ENCODE results near the gene BTRC. TPM values are rescaled to one million over a fixed set of nuclear protein-coding genes. Genes with fewer than 3 reads are reported as not detected.

The BTRC gene
- total RNA-seq, 1 donor from 2014 or later, result 12.1 TPM

DNA sequence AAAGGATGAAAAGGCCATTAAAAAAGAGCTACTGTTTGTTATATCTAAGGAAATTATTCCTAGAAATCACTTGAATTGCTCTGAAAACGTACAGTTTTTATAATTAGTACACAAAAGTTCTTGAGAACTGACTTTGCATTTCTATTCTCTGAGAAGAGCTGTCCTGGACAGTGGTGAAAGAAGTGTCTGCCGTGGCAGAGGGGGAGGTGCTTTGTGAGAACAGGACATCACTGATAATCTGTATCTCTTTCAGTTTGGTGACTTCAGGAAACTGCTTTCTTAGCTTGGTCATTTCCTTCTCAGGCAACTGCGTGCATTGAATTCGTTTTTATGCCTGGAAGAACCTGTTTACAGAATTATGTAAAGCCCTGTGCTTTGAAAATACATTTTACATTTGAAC lies 182.0 kb downstream of the BTRC start:
- DNase-seq, result no peak

DNA sequence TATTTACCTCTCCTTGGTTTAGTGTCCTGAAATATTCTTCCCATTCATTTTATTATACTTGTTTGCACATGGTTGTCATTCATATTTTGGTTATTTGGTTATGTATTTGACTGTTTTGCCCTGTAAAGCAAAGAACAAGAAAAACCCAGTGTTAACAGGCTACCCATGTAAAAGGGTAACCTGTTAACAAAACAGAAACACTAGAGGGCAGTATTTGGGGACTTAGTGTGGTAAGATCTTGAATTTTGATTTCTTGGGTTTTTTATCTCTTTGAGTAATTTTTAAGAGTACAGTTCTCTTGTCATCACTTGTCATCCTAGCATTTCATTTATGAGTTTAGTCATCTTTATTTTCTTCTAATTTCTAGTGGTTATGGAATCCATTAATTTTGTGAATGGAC lies 182.8 kb downstream of the BTRC start:
- no peak for DNase-seq

DNA sequence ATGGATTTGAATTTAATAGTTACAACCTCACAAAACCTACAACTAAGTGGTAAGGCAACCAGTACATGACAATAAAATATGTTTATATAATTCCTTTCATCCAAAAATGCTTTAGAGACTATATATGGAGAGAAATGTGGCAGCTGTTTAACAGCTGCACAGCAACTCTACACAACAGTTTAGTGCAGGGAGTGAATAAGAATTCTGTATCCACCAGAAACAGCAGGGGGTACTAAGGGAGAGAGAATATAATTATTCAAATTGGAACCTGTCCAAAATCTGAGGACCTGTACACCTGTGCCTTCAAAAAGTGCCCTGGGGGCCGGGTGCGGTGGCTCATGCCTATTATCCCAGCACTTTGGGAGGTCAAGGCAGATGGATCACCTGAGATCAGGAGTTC lies 184.5 kb downstream of the BTRC start:
- no peak for DNase-seq

DNA sequence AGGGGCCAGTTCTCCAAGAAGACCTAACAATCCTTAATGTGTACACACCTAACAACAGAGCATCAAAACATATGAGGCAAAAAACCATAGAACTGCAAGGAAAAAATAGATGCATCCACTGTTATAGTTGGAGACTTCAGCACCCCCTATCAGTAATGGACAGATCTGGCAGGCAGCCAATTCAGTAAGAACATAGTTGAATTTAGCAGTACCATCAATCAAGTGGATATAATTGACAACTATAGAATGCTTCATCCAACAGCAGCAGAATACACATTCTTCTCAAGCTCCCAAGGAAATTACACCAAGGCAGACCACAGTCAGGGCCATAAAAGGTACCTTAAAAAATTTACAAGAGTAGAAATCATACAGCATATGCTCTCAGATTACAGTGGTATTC lies 191.9 kb downstream of the BTRC start:
- DNase-seq, result no peak

DNA sequence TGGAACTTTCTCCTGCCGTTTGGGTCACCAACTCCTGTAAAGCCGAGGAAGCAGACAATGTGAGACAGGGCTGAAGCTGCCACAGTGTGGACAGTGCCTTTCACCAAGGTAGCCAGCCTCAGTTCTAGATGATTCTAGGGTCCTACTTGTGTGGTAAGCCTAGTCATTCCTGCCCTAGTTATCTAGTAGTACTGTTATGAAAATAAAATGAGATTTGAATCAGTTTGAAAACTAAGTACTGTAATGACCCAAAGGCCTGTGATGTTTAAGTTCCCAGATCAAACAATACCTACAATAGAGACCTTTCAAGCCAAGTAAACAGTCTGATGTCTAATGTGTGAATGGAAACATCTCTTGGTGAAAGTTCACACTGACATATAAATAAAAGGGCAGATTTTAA lies 197.0 kb downstream of the BTRC start:
- DNase-seq, result no peak

DNA sequence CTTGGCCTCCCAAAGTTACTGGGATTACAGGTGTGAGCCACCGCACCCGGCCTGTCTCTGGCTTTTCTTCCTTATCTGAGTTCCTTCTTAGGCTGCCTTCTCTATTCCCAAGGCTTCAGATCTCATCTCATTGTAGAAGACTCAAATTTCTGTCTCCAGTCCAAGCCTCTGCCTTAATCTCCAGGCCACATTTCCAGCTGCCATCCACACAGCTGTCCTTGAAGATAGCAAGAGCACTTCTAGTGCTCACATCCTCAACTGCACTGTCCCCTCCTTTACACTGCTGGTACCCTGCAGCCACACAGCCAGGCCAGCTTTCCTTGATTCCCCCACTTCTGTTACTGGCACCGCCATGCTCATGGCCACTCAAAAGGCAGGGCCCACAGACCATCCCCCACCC lies 198.5 kb downstream of the BTRC start:
- DNase-seq, result no peak

DNA sequence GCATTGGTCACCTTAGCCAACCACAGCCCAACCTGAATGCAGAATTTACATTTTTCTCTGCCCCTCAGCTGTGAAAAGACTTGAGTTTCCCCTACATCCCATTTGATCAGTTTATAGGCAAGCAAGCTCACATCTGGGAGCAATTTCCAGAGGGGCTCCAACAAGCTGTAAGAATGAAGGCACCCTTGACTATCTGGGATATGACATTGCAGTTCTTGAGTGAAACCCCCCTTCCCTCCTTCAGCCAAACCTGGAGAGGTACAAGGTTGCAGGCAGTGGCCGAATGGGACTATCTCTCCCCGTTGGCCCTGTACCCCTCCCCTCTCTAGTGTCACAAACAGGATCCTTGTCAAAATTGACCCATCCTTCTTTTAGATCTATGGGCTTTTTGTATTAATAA lies 203.6 kb downstream of the BTRC start:
- DNase-seq, result no peak

DNA sequence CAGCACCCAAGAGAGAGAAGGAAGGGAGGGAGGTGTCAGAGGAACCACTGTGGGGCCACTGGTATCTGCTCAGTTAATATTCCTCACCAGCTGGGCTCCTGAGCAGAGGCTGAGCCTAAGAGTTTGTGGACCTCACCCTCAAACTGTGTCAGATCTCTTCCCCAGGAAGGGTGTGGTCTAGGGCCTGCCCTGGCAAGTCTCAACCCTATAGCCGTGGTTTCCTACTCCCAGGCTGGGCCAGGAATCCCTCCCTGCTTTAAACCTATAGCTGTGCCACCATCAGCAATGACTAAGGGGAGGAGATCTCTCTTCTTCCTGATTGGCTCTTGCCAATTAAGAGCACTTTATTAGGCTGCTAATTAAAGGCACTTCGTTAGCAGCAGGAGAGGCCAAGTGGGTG lies 204.2 kb downstream of the BTRC start:
- DNase-seq, result no peak

DNA sequence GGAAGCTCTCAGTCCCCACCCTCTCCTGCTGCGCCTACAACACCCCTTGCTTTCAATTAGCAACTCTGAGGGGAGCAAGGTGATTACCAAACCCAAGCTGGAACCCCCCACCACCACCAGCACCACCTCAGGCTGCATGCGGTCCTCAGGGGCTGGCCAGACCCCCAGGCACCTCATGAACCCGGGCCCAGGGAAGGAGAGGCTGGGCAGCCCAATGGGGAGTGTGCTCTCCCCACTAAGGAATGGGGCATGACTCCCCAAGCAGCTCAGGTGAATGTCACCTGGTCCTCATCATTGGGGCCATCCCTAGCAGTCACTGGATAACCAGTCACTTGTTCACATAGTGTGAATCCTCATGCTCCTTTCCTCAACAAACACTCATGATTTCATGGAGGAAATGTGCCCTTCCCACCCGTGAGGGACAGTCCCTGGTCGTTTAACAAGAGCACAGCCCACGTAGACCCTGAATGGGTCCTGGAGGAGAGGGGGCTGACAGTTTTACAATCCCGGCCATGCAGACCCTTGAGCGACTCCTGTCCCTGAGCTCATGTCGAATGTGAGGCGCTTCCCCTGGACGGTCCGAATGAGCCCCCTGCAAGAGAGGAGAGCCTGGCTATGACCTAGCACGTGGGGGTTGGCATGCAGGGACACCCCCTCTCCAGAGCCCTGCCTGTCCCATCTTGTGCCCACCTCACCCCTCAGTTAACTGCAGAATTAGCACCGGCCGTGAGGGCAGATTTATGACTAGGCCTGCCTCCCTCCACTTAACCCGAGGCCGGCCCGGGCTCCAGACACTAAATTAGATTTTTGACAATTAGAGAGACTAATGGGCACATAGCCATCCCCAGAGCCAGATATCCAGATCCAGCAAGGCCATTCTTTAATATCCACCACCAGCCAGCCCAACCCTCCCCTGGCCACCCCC lies 205.0 kb downstream of the BTRC start:
- DNase-seq, result no peak

DNA sequence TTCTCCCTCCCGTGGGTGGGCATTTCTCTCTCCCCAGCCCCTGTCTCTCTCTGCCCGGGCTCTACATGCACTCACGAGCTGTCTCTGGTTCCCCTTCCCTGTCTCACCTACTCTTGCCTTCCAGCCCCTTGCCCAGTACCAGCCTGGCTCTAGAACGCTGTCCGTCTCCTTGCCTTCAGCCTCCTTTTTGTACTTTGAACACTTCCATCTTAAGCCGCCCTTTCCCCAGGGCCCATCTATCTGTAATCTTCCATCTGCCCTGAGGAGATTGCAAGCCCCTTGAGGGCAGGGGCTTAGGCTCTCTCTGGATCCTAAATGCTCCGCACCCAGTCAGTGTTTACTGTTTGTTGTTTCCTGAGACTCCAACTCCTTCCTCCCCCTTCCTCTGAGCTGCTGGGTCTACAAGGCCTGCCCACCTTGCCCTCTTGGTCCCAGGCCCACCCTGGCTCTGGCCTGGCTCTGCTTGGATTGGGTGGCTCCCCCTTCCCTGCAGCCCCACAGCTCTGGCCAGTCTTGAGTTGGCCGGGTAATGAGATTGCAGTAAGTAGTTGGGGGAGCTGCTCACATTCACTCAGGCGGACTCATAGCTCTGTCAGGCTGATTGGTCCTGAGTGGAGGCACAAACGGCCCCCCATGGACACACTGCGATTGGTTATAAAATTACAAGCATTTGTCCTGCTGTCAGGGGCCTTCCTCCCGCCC lies 205.8 kb downstream of the BTRC start:
- no peak for DNase-seq

DNA sequence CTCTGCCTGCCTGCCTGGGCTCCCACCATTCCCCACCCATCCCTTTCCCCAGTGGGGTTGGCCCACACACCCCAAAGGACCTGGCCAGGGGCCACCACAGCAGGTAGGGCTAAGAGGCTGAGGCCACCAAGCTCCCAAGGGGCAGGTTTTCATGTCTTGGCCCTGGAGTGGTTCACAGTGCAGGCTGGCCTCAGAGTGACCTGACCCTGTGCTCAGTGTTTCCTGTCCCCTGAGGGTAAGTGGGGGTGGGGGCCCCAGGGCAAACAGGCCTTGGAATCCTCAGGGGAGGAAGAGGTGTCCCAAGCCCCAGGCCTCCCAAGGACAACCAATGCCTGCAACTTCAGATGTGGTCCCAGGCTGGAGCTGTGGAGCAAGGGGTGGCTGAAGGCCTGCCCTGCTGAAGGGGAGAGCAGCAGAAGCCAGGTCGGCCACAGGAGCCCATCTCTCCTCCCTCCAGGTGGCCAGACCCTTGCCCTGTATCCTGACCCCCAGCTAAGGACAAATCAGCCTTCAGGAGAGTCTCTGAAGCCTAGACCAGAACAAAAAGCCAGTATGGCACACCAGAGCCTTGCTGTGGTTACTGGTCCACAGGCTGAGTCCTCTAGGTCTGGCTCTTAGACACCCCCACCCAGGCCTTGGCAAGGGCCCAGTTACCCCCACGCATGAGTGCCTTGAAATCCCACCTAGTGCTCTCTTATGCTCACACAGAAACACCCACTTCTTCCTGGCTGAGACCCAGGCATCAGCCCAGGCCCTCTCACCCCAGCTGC lies 206.5 kb downstream of the BTRC start:
- no peak for DNase-seq

DNA sequence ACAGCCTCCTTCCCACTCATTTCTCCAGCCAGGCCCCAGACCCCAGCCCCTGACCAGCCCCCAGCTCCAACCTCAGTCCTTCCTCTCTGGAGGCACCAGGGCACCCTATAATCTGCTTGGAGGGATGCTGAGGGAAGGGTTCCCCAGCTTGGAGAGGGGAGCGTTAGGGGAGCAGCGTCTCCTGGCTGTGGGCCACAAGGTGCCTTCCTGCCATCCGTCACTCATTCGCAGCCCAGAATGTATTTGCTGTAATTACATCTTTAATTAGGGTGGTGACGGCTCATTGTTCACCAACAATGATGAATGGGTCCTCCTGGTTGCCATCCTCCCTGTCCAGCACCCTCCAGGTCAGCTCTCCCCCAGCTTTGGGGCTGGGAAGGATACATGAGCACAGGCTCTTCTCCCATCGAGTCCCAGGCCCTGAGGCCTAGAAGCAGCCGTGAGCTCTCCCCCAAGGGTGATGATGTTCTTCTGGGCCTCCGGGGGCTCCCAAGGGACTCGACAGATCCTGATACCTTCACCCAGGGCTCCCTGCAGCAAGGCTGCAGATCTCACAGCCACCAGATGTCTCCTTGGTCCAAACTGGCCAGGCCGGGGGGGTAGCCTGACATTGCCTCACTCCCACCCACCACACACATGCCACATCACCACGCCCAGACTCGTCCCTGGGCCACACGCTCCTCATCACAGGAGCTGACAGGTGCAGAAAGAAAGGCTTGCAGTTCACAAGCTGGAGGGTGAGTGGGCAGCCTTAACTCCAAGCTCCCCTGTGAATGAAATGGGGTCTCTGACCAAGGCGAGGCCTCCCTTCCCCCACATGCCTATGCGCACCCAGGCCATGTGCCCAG lies 207.3 kb downstream of the BTRC start:
- DNase-seq, result no peak

DNA sequence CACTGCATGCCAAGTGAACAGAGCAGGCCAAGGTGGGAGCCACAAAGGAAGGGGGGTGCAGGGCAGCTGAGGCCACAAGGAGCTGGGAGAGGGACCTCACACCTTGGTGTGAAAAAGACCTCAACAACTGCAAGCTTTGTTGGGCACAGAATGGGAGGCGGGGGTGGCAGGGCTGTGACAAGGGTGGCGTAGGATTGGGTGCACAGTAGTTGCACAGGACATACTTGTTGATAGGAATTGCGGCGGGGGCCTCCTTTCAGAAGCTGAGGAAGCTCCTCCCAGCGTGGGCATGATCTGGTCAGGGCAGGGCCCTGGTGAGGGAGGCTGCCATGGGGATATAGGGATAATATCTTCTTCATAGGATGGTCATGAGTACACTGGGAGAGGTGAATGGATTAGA lies 208.3 kb downstream of the BTRC start:
- no peak for DNase-seq

DNA sequence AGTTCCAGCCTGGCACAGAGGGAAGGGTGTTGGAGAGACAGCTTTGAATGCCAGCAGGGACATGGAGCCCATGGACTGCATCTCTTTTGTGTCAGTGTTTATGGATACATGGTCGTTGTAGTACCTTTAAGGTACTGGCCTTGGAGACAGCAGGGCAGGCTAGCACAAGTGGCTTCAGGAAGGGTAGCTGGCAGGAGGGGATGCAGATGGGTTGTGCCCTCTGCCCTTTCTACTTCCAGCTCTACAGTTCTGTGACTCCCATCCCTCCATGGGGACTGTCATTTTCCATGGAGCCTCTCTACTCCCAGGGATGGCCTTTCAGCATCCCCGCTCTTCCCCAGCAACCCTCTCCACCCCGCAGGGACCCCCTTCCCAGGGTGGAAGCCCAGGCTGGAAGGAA lies 209.0 kb downstream of the BTRC start:
- DNase-seq, result no peak

DNA sequence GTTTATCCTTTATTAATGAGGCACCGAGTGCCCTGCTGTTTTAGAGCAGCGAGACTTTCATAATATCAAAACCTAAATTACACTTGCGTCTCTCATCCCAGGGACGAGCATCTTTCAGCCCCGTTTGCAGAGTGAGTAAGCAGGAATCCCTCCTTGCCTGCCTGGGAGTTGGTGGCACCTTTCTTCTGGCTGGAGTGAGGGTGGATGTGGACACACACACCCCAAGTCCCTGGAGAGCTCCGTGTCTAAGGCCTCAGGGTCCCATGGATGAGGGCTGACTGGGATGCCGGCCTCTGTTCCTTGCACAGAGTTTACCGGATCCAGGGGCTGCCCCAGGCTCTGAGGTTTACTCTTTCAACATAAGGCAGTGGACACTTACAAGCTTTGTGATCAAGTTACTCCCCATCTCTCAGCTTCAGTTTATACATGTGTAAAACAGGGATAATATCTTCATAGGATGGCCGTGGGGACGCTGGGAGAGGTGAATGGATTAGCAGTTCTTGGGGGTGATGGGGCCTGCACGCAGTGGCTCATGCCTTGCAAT lies 209.6 kb downstream of the BTRC start:
- DNase-seq, result no peak

DNA sequence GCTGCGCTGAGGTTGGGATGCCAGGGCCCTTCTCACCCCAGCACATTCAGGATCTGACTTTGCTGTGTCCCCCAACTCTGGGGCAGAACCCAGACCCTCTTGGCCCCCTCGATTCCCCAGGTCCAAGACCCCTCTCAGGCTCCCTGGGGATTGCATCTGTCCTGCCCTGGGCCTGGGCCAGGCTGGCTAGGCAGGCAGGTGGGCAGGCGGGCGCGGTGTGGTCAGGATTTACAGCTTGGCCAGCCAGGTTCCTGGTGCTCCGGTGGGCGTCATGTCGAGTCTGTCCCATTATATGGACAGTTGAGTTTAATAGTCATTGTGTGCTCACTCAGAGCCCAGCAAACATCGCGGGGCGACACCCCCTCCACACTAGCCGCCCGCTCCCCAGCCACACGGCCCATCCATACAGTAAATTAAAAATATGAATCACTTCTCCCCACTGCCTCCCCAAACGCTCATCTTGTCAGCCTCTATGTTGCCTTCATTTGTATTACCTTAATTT lies 210.6 kb downstream of the BTRC start:
- DNase-seq, result no peak

DNA sequence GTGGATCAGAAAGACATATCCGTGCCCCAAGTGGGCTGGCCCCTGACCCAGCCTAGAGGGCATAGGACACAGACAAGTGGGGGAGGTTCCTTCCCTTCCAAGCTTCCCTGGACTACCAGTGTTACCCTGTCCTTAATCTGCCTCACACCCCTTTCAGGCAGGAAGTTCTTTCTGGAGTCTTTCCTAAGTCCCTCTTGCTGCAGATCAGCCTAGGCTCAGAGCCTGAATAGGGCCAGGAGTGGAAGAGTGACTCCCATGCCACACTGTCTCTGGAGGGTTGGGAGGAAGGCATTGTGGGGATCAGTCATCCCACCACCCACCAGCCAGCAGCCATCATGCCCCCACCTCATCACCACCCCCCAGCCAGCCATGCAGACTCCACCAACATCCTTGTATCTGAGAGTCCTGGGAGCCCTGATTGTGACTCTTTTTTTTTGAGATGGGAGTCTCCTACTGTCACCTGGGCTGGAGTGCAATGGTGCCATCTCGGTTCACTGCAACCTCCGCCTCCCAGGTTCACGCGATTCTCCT lies 211.5 kb downstream of the BTRC start:
- DNase-seq, result no peak

DNA sequence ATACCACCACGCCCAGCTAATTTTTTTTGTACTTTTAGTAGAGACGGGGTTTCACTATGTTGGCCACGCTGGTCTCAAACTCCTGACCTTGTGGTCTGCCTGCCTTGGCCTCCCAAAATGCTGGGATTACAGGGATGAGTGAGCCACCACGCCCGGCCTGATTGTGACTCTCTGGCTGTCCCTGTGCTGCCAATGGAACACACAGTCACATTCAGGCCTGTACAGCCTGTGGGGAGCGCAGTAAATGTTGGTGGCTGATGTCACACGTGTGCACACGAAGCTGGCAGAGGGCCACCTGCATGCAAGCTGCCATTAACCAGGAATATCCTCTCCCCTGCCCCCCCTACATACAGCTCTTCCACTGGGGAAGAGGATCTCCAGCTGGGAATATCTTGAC lies 212.0 kb downstream of the BTRC start:
- no peak for DNase-seq

DNA sequence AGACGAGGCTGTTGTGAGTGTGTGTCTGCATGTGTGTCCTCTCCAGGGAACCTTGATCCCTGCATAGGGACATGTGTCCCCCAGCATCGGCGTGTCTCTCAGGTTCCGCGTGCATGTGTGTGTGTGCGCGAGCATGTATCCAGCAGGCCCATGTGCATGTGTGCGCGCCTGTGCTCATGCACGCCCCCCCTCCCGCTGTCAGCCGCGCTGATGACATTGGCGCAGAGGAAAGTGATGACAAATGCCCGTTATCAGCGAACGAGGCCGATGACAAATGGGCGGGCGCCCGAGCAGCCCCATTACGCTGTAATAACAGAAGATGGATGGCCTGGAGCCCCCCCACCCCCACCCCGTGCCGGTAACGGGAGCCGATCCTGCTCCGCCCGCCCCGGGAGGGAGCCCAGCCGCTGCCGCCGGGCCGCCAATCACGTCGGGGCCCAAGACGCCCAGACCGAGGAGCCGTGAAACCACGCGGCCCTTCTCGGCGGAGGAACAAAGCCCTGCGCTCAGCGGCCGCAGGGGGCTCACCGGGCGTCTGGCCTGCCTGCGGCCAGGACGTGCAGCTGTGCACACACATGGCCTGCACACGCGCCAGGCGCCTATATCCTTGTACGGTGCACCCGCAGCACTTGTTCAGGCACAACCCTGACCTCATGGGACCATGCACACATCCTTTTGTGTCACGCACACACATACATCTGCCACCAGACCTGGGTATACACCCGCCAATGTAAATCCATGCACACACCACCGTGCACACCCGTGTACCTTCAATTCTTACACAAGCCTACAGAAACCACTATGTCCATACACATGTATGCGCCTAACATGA lies 212.6 kb downstream of the BTRC start:
- no peak for DNase-seq

All from skin of body (tissue), 2 donors.